Activated B cell treated with CpG ODN at 0.5 μM for 24 hours (primary cell): ENCODE data around the gene FGFRL1. TPM values are rescaled to one million over a fixed set of nuclear protein-coding genes. Genes with fewer than 3 reads are reported as not detected.
A peak's percentile ranks its signal among the peaks of the same experiment; 100 is the strongest.
"Not testable (repeated sequence)": the region's sequence is repeated elsewhere in the genome, so short reads cannot be mapped to it uniquely, and the experiment has no call there.

ENCODE experiments used
- ATAC-seq: fragments of 200-7000 bp; cut with Tn5 transposase; one replicate; pipeline ENCODE4 v1.10.0; 2021; ENCODE audit warnings: low read depth, mild to moderate bottlenecking, moderate library complexity
- CTCF ChIA-PET: fragments of 350-600 bp; sonication (Branson Sonifier 250); formaldehyde crosslinking; loops from one replicate; lab custom pipeline; 2021; ENCODE audit warnings: antibody characterized with exemption; lab: Charles Lee
- POLR2A ChIA-PET: fragments of 350-600 bp; sonication (Branson Sonifier 250); formaldehyde crosslinking; loops from one replicate; lab custom pipeline; 2021; ENCODE audit warnings: antibody characterized with exemption; lab: Charles Lee
- DNase-seq: peaks from one replicate; pipeline ENCODE4 v3.0.0; 2022
- H3K27ac Mint-ChIP-seq: one replicate; pipeline ENCODE4 v1.8.0; 2020; ENCODE audit warnings: mixed read lengths
- H3K27me3 Mint-ChIP-seq: one replicate; pipeline ENCODE4 v1.8.0; 2021; ENCODE audit warnings: mixed read lengths
- H3K36me3 Mint-ChIP-seq: one replicate; pipeline ENCODE4 v1.8.0; 2021; ENCODE audit warnings: low read depth, mixed read lengths
- H3K4me1 Mint-ChIP-seq: one replicate; pipeline ENCODE4 v1.8.0; 2021; ENCODE audit warnings: mixed read lengths
- H3K4me3 Mint-ChIP-seq: one replicate; pipeline ENCODE4 v1.8.0; 2020; ENCODE audit warnings: mild to moderate bottlenecking, mixed read lengths
- H3K9me3 Mint-ChIP-seq: one replicate; pipeline ENCODE4 v1.8.0; 2020; ENCODE audit warnings: mixed read lengths
- CTCF ChIP-seq: fragments of 200-600 bp; IDR thresholded peaks from one replicate; pipeline ENCODE4 v1.8.0; 2022; ENCODE audit warnings: antibody characterized with exemption, mild to moderate bottlenecking
- intact Hi-C: fragments of 100-400 bp; cut with micrococcal nuclease; formaldehyde crosslinking; loops from one replicate; pipeline ENCODE4 v1.15.1; 2024
- total RNA-seq: library from RNA; stranded (reverse); gene quantifications from 2 replicates; pipeline ENCODE4 v1.2.3, GENCODE V29; 2022

FGFRL1 gene
- total RNA-seq, 1 donor from 2014 or later, result 5.6 TPM

GRCh38 chr4:996997-997374 lies 14.4 kb upstream of the FGFRL1 start:
- ATAC-seq (no peak), DNase-seq (peak; percentile 18)
- intact Hi-C loops, result no loop called here
- Mint-ChIP-seq H3K27ac (no peak overlapping the region), H3K4me1 (peaks cover 27% of the 10 kb centered on the region), H3K4me3 (no peak overlapping the region), H3K9me3 (no peaks in the 10 kb centered on the region), H3K27me3 (peaks cover 15% of the 10 kb centered on the region), H3K36me3 (peaks cover 2% of the 10 kb centered on the region)
- TF ChIP-seq CTCF, result no peak
- CTCF ChIA-PET, result no interaction called here
- POLR2A ChIA-PET, result no interaction called here

GRCh38 chr4:997375-998071 lies 13.9 kb upstream of the FGFRL1 start:
- peak; percentile 44 for ATAC-seq
- Mint-ChIP-seq H3K27ac (no peak overlapping the region), H3K9me3 (no peaks in the 10 kb centered on the region), H3K36me3 (no peaks in the 10 kb centered on the region), H3K27me3 (peaks cover 16% of the 10 kb centered on the region), H3K4me1 (peaks cover 28% of the 10 kb centered on the region), H3K4me3 (no peak overlapping the region)
- no peak for TF ChIP-seq CTCF
- DNase-seq, result peak; percentile 21
- ChIA-PET POLR2A (interaction anchor here (1.4 kb wide), 1 partner anchor 217 kb away, joined by 4 read pairs; no protein-coding TSS in a partner anchor), CTCF (no interaction called here)
- intact Hi-C loops, result no loop called here

GRCh38 chr4:998096-998691 lies 13.2 kb upstream of the FGFRL1 start:
- Mint-ChIP-seq H3K4me3 (no peak overlapping the region), H3K4me1 (peaks cover 28% of the 10 kb centered on the region), H3K9me3 (no peaks in the 10 kb centered on the region), H3K27me3 (peaks cover 16% of the 10 kb centered on the region), H3K36me3 (no peaks in the 10 kb centered on the region), H3K27ac (no peak overlapping the region)
- no peak for TF ChIP-seq CTCF
- ChIA-PET CTCF (no interaction called here), POLR2A (interaction anchor here (1.4 kb wide), 1 partner anchor 217 kb away, joined by 4 read pairs; no protein-coding TSS in a partner anchor)
- ATAC-seq (no peak), DNase-seq (peak; percentile 18)
- intact Hi-C loops, result no loop called here

- POLR2A ChIA-PET, result interaction anchor here (1.4 kb wide), 1 partner anchor 219 kb away, joined by 4 read pairs; no protein-coding TSS in a partner anchor
- CTCF ChIA-PET, H3K36me3 Mint-ChIP-seq, H3K9me3 Mint-ChIP-seq, ATAC-seq: not testable (repeated sequence)
- peak; percentile 33 for DNase-seq
- Mint-ChIP-seq H3K4me3 (peak overlapping the region; percentile 25), H3K27ac (peak overlapping the region; percentile 57), H3K4me1 (peaks cover 31% of the 10 kb centered on the region), H3K27me3 (peaks cover 19% of the 10 kb centered on the region)
- intact Hi-C loops, result loop anchor here (1.0 kb wide), 1 partner anchor 12 kb away; the partner anchor contains the start of gene IDUA
Measured at GRCh38 chr4:999240-999863, 12.1 kb upstream of the FGFRL1 start.

- TF ChIP-seq CTCF, result no peak
- Mint-ChIP-seq H3K36me3 (no peaks in the 10 kb centered on the region), H3K27me3 (peaks cover 24% of the 10 kb centered on the region)
Measured at GRCh38 chr4:999882-1000425, 11.5 kb upstream of the FGFRL1 start.

More at GRCh38 chr4:999882-1000425, 11.5 kb upstream of the FGFRL1 start:
- peaks cover 31% of the 10 kb centered on the region for H3K4me1 Mint-ChIP-seq
- ChIA-PET CTCF (no interaction called here), POLR2A (no interaction called here)
- intact Hi-C loops, result loop anchor here (1.0 kb wide), 1 partner anchor 13 kb away; the partner anchor contains the start of gene IDUA
- peak; percentile 33 for ATAC-seq
- peak; percentile 50 for DNase-seq
- no peaks in the 10 kb centered on the region for H3K9me3 Mint-ChIP-seq
- H3K27ac Mint-ChIP-seq, result no peak overlapping the region
- no peak overlapping the region for H3K4me3 Mint-ChIP-seq
